Pancreas (tissue), 10 donors: ENCODE data around the gene LANCL3. TPM values are rescaled to one million over a fixed set of nuclear protein-coding genes. Genes with fewer than 3 reads are reported as not detected.
"Not testable (repeated sequence)": the region's sequence is repeated elsewhere in the genome, so short reads cannot be mapped to it uniquely, and the experiment has no call there.

Experiments
- ATAC-seq, 4 donors: fragments of 200-7000 bp; cut with Tn5 transposase; one replicate each; pipeline versions ENCODE4 v1.8.0 to v1.9.1; 2020; ENCODE audit warnings: mild to moderate bottlenecking in 4 of 4, moderate library complexity in 4 of 4
- DNase-seq, 6 donors: peaks; one replicate each; pipeline ENCODE4 v3.0.0-alpha.2; 2020
- FAIRE-seq: peaks from 2 replicates; lab custom pipeline; 2012; peaks lifted over from hg19 to GRCh38; lab: Jason Lieb, UNC
- H3K27ac ChIP-seq, 4 donors: fragments of 200-600 bp; sonication (generic); 1 replicate in 3 of 4; 2 replicates in 1 of 4; pipeline versions ENCODE4 v1.5.0 to v1.8.0; 2020
- H3K27me3 ChIP-seq, 4 donors: fragments of 200-600 bp; one replicate each; pipeline ENCODE4 v1.8.0; 2021
- H3K36me3 ChIP-seq, 3 donors: fragments of 200-600 bp; sonication (generic) in 1 of 3; one replicate each; pipeline versions ENCODE4 v1.5.0 to v1.8.0; 2020 to 2021
- H3K4me1 ChIP-seq, 3 donors: fragments of 200-600 bp; one replicate each; pipeline ENCODE4 v1.8.0; 2021
- H3K4me3 ChIP-seq, 4 donors: fragments of 200-600 bp; sonication (generic) in 2 of 4; one replicate each; pipeline versions ENCODE4 v1.5.0 to v1.8.0; 2020 to 2021
- H3K9me3 ChIP-seq, 4 donors: fragments of 200-600 bp; one replicate each; pipeline ENCODE4 v1.8.0; 2021
- WGBS, 2 donors: extraction: QIAGEN DNeasy Blood & Tissue Kit; methylation state at CpG; one replicate each; pipeline ENCODE4 v1.1.7; 2013; 5-methylcytosine and 5-hydroxymethylcytosine counted together
- intact Hi-C, 3 donors: fragments of 100-400 bp; cut with DNase I; formaldehyde crosslinking; loops; one replicate each; pipeline versions ENCODE4 v1.11.1 to v1.14.2; 2022
- polyA plus RNA-seq, 2 donors: library from polyadenylated mRNA; stranded (reverse); fragments of 200-250 nt; gene quantifications; one replicate each; pipeline ENCODE4 v1.2.3, GENCODE V29; 2013
- total RNA-seq, 6 donors: library from RNA; stranded (reverse); fragmentation: NEBNext Ultra II Directional in 4 of 6; extraction: Animal tissue kit (Norgen Biotek cat#: 25700) in 4 of 6; gene quantifications; one replicate each; pipeline versions ENCODE4 v1.2.1 to v1.2.4, GENCODE V29; 2021 to 2023
- TF ChIP-seq, protein P1 (sequence below), 4 donors: fragments of 200-600 bp; sonication (generic) in 3 of 4; IDR thresholded peaks; one replicate each; pipeline versions ENCODE4 v1.5.0 to v1.8.0; 2021; ENCODE audit warnings: antibody characterized with exemption in 4 of 4
- donor health status: healthy with polysubstance abuse.
- donor health status: DM: no; HTN: no; CAD: no; lungs with moderate emphysema.
- donor health status: DM: no; HTN: no; CAD: no.
- donor health status: control.
- donor health status: control.
- donor health status: Bipolar disorder and iron deficiency.
- donor health status: DM: yes; HTN: yes; CAD: no.
- donor health status: DM: no; HTN: no; CAD: no.
- donor health status: DM: no; HTN: no; CAD: no.
- donor health status: DM: yes; HTN: yes; CAD: no.

The LANCL3 gene
- total and polyA plus RNA-seq, 8 donors: under 0.01 to 0.09 (median 0.05) TPM; not detected in 1

DNA sequence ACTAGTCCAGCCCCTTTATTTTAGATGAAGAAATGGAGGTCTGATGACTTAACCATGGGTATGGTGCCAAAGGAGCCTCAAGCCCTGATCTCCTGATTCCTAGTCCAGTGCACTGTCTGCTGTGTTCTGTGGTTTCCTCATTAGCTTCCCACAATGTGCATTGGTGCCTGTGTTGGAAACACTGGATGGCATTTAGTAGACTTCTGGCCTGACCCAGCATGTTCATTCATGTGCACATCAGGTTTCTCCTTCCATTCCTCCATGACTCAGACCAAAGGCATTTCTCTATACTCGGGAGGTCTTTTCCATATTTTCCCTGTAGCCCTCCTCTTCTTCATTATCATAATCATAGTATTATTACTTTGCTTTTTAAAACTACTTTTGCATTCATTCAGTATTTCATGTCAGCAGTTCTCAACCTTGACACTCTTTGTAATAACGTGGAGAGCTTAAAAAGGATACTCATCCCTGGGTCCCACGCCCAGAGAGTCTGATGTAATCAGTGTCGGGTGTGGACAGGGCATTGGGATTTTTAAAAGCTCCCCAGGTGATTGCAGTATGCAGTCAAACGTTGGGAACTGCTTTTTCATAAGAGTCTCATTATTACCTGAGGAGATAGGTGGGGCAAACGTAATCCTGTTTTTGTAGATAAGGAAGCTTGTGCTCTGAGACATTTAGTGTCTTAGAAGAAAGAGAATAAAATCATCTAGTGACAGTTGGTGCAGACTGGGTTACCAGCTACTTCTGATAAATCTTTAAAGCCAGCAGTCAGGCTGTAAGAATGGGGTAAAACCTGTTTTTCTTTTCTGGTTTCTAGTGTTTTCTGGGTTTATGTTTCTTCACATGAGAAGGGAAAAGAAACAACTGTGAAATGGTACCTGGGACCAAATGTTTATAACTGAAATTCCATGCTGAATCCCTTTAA is 73.2 kb downstream of the LANCL3 start:
- 43 to 48% methylated on average over 6 of the region's 6 CpGs for WGBS, 2 donors
- FAIRE-seq (no peak), ATAC-seq (no peak), DNase-seq (no peak)
- no peak overlapping the region for H3K27ac ChIP-seq
- TF ChIP-seq, protein P1, sequence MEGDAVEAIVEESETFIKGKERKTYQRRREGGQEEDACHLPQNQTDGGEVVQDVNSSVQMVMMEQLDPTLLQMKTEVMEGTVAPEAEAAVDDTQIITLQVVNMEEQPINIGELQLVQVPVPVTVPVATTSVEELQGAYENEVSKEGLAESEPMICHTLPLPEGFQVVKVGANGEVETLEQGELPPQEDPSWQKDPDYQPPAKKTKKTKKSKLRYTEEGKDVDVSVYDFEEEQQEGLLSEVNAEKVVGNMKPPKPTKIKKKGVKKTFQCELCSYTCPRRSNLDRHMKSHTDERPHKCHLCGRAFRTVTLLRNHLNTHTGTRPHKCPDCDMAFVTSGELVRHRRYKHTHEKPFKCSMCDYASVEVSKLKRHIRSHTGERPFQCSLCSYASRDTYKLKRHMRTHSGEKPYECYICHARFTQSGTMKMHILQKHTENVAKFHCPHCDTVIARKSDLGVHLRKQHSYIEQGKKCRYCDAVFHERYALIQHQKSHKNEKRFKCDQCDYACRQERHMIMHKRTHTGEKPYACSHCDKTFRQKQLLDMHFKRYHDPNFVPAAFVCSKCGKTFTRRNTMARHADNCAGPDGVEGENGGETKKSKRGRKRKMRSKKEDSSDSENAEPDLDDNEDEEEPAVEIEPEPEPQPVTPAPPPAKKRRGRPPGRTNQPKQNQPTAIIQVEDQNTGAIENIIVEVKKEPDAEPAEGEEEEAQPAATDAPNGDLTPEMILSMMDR (IDR thresholded peaks at IDR 0.05): no peak
- peaks cover 0 to 5% (median 0%) of the 10 kb centered on the region in 4 donors for H3K27me3 ChIP-seq
- no peak overlapping the region for H3K4me3 ChIP-seq
- H3K4me1 ChIP-seq: no peaks in the 10 kb centered on the region
- intact Hi-C loops: no loop called here
- H3K36me3 ChIP-seq: no peaks in the 10 kb centered on the region
- H3K9me3 ChIP-seq: no peaks in the 10 kb centered on the region

DNA sequence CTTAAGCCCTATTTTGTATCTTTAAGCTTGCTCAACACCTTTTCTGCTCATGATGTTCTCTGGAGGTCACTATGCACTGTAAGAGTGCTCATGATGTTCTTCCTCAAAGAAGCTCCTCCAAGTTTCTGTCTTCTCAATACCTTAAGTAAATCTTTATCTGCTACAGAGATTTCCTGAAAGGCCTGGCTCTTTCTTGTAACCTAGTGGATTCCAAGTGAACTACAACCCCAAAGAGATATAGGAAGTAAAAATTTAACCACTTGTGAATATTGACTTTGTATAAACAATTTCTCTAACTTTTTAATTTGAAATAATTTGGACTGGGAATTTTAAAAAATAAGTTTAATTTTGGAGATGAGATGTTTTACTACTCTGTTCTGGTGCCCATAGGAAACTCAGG is 74.8 kb downstream of the LANCL3 start:
- H3K36me3 ChIP-seq: no peaks in the 10 kb centered on the region
- intact Hi-C loops: no loop called here
- TF ChIP-seq, protein P1 (IDR thresholded peaks at IDR 0.05): peak in 1 of 4 donors; percentile 15
- no peak overlapping the region for H3K4me3 ChIP-seq
- DNase-seq (no peak), ATAC-seq (no peak), FAIRE-seq (peak; percentile 34)
- H3K9me3 ChIP-seq: no peaks in the 10 kb centered on the region
- H3K27ac ChIP-seq: no peak overlapping the region
- H3K27me3 ChIP-seq: peaks cover 0 to 5% (median 0%) of the 10 kb centered on the region in 4 donors
- no peaks in the 10 kb centered on the region for H3K4me1 ChIP-seq

DNA sequence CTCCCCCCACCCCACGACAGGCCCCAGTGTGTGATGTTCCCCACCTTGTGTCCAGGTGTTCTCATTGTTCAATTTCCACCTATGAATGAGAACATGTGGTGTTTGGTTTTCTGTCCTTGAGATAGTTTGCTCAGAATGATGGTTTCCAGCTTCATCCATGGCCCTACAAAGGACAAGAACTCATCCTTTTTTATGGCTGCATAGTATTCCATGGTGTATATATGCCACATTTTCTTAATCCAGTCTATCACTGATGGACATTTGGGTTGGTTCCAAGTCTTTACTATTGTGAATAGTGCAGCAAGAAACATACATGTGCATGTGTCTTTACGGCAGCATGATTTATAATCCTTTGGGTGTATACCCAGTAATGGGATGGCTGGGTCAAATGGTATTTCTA is 79.4 kb downstream of the LANCL3 start:
- 80 to 84% methylated on average over 2 of the region's 2 CpGs for WGBS, 2 donors
- H3K27me3 ChIP-seq, intact Hi-C loops, FAIRE-seq, ATAC-seq, H3K36me3 ChIP-seq, H3K4me1 ChIP-seq, DNase-seq, H3K9me3 ChIP-seq, H3K4me3 ChIP-seq, H3K27ac ChIP-seq: not testable (repeated sequence)

DNA sequence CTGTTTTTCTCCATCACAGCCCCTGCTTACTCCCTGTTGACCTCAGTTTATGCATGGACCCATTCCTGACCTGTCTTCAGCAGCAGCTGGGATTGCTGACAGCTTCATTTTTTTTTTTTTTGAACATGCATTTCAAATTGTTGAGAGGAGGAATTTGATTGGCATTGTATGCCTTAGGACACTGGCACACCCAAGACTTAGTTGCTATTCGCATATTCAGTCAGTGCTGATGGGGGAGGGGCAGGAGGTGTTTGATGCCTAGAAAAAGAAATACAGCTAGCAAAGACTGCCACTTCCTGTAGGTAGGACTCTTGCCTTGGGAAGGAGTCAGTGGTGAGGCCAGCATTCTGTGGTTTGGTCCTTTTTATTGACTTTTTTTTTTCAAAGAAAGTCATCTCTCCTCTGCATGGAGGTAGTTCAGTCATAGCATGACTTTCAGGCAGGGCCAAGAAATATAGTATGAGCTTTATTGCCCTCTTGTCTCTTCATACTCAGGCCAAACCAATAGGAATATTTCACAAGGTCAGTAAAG is 80.5 kb downstream of the LANCL3 start:
- Histone ChIP-seq H3K4me1 (no peaks in the 10 kb centered on the region), H3K9me3 (no peaks in the 10 kb centered on the region), H3K27ac (no peak overlapping the region), H3K27me3 (no peaks in the 10 kb centered on the region), H3K36me3 (no peaks in the 10 kb centered on the region), H3K4me3 (no peak overlapping the region)
- DNase-seq (no peak), ATAC-seq (no peak), FAIRE-seq (no peak)
- intact Hi-C loops: no loop called here
- 78 to 92% methylated on average over 1 of the region's 1 CpG for WGBS, 2 donors
- TF ChIP-seq, protein P1 (IDR thresholded peaks at IDR 0.05): no peak

DNA sequence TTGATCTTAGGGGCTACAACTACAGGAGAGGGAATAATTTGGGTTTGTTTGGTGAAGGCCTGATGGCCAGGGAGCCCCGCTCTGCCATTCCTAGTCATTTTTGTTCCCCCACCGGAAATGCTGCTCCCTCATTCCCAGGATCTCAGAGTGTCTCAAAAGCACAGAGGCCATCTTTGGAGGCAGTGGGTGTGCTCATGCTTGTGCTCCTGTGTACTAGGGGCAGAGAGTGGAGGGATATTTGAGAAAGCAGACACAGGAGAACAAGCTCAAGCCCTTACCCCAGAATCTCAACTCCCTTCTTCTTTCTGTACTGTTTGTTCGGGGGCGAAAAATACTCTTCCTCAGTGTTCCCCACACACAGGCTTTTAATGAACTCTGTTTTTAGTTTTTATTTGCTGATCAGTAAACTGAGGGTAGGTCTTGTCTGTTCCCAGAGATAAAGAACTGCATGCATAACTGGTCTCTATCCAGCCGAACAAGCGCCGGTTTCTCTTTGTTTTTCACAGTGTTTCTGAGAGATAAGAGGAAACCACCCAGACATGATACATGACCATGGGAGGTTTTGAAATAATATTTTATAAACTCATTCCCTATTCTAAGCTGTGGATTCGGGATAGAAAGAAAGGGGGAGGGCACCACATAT is 81.2 kb downstream of the LANCL3 start:
- TF ChIP-seq, protein P1 (IDR thresholded peaks at IDR 0.05): no peak
- 77 to 84% methylated on average over 8 of the region's 8 CpGs for WGBS, 2 donors
- H3K9me3 ChIP-seq: no peaks in the 10 kb centered on the region
- no peak for ATAC-seq
- FAIRE-seq: no peak
- intact Hi-C loops: no loop called here
- no peak overlapping the region for H3K27ac ChIP-seq
- no peak overlapping the region for H3K4me3 ChIP-seq
- no peak for DNase-seq
- no peaks in the 10 kb centered on the region for H3K27me3 ChIP-seq
- no peaks in the 10 kb centered on the region for H3K4me1 ChIP-seq
- H3K36me3 ChIP-seq: no peaks in the 10 kb centered on the region
